Colonic mucosa (tissue), 4 donors: ENCODE data around the gene SULT4A1. TPM values are rescaled to one million over a fixed set of nuclear protein-coding genes. Genes with fewer than 3 reads are reported as not detected.

Experiments
- DNase-seq: peaks from one replicate; pipeline ENCODE4 v3.0.0-alpha.2; 2020
- H3K27ac ChIP-seq: fragments of 200-600 bp; one replicate; pipeline ENCODE4 v1.8.0; 2021
- H3K27me3 ChIP-seq: fragments of 200-600 bp; one replicate; pipeline ENCODE4 v1.8.0; 2021
- H3K36me3 ChIP-seq: fragments of 200-600 bp; one replicate; pipeline ENCODE4 v1.8.0; 2021
- H3K4me1 ChIP-seq: fragments of 200-600 bp; one replicate; pipeline ENCODE4 v1.8.0; 2021; ENCODE audit warnings: mild to moderate bottlenecking
- H3K4me3 ChIP-seq: fragments of 200-600 bp; one replicate; pipeline ENCODE4 v1.8.0; 2021
- H3K9ac ChIP-seq, 2 donors: one replicate each; pipeline ENCODE4 v1.7.0; 2013; ENCODE audit warnings: control low read depth in 2 of 2, low read depth in 2 of 2, low read length in 2 of 2
- H3K9me3 ChIP-seq: fragments of 200-600 bp; one replicate; pipeline ENCODE4 v1.8.0; 2021
- intact Hi-C: fragments of 100-400 bp; cut with DNase I; formaldehyde crosslinking; loops from one replicate; pipeline ENCODE4 v1.14.1; 2022
- total RNA-seq, 2 donors: library from RNA; stranded (reverse); fragmentation: NEBNext Ultra II Directional in 1 of 2; extraction: Animal tissue kit (Norgen Biotek cat#: 25700) in 1 of 2; gene quantifications; one replicate each; pipeline ENCODE4 v1.2.1, GENCODE V29; 2021
- TF ChIP-seq, protein P1 (sequence below): fragments of 200-600 bp; IDR thresholded peaks from one replicate; pipeline ENCODE4 v1.8.0; 2022; ENCODE audit warnings: antibody characterized with exemption, mild to moderate bottlenecking
- donor health status: healthy.
- donor health status: DM: no; HTN: no; CAD: no.
- donor health status: DM: no; HTN: no; CAD: no.

SULT4A1 gene
- total RNA-seq, 2 donors from 2014 or later = 0.10 to 0.82 TPM

DNA sequence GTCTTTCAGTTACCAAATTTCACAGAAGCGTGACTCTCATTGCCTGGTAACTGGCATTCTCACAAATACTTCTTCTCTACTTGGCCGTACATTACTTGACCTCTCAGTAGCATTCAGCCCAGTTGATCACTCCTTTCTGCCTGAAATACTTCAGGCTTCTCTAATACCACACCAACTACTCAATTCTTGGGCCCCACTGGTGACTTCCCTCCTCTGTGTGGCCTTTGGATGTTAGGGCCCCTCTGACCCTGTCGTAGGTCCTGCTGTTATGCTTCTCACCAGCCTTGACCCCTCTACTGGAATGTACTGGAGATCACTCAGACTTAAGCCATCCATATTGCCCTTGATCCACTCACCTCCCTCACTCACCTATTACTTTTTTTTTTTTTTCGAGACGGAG lies 48.0 kb downstream of the SULT4A1 start:
- TF ChIP-seq, protein P1, sequence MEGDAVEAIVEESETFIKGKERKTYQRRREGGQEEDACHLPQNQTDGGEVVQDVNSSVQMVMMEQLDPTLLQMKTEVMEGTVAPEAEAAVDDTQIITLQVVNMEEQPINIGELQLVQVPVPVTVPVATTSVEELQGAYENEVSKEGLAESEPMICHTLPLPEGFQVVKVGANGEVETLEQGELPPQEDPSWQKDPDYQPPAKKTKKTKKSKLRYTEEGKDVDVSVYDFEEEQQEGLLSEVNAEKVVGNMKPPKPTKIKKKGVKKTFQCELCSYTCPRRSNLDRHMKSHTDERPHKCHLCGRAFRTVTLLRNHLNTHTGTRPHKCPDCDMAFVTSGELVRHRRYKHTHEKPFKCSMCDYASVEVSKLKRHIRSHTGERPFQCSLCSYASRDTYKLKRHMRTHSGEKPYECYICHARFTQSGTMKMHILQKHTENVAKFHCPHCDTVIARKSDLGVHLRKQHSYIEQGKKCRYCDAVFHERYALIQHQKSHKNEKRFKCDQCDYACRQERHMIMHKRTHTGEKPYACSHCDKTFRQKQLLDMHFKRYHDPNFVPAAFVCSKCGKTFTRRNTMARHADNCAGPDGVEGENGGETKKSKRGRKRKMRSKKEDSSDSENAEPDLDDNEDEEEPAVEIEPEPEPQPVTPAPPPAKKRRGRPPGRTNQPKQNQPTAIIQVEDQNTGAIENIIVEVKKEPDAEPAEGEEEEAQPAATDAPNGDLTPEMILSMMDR = no peak
- Histone ChIP-seq H3K36me3 (no peaks in the 10 kb centered on the region), H3K9ac (no peak overlapping the region), H3K27me3 (no peaks in the 10 kb centered on the region), H3K4me3 (no peak overlapping the region), H3K27ac (no peak overlapping the region), H3K4me1 (peaks cover 4% of the 10 kb centered on the region), H3K9me3 (no peaks in the 10 kb centered on the region)
- intact Hi-C loops = no loop called here
- DNase-seq = no peak

DNA sequence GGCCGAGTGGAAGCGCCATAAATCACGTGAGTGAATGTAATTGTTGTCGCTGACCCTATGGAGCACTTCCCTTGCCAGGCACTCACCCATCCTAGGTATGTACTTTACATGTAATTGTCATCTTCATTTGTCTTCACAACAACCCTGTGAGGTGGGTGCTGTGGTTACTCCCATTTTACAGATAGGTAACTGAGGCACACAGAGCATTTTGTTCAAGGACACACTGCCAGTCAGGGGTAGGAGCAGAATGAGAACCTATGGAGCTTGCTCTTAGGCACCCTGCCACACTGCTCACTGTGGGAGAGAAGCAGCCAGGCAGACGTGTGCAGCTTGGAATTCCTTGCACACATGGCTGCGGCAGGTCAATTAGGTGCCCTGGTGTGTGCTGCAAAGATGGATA lies 49.4 kb downstream of the SULT4A1 start:
- Histone ChIP-seq H3K4me3 (peak overlapping the region; percentile 99), H3K27ac (no peak overlapping the region), H3K27me3 (no peaks in the 10 kb centered on the region), H3K9ac (peak overlapping the region; percentile 81 to 98), H3K36me3 (no peaks in the 10 kb centered on the region), H3K4me1 (peaks cover 4% of the 10 kb centered on the region), H3K9me3 (no peaks in the 10 kb centered on the region)
- TF ChIP-seq, protein P1 = no peak
- intact Hi-C loops = no loop called here
- DNase-seq = no peak

DNA sequence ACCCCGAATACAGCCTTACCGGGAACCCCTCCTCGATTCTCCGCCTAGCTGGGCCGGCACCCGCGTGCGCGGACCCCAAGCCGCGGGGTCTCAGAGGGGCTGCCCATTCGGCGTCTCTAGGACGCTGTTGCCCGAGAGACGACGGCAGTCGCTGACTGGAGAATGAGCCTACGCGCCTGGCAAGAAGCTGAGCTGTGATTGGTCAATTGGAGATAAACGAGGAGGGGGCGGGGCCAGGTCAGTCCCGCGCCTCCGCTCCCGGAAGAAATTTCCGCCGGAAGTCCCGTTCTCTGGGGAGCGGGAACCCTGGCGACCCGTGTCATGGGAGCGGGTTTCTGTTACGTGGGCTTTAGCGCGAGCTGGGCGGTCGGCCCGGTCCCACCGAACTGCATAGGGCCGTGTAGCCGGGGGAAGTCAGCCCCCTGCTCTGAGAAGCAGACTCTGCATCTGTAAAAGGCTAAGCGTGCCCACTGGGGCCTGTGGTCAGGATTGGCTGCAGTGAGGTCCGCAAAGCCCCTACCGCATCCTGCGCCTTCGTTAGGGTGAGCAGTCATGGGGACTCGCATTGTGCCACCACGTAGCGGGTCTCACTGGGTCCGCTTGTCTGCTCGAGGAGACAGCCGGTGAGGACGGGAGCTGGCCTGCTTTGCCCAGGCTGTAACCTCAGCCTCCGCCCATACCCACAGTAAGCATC lies 50.0 kb downstream of the SULT4A1 start, which contains the start of gene EFCAB6:
Gene EFCAB6 (minus strand): TSS at position 157 of the 694 bp plus-strand sequence. CDS start 29,987 bp downstream, outside the sequence.
- H3K9me3 ChIP-seq = no peaks in the 10 kb centered on the region
- H3K4me3 ChIP-seq = peak within 1 kb of the TSS; percentile 99
- peak within 1 kb of the TSS; percentile 68 for H3K27ac ChIP-seq
- H3K36me3 ChIP-seq = no peaks in the 10 kb centered on the region
- DNase-seq = peak; percentile 95
- H3K4me1 ChIP-seq = peaks cover 4% of the 10 kb centered on the region
- intact Hi-C loops = no loop called here
- H3K27me3 ChIP-seq = no peaks in the 10 kb centered on the region
- H3K9ac ChIP-seq = peak within 1 kb of the TSS; percentile 81 to 98
- TF ChIP-seq, protein P1 = no peak

DNA sequence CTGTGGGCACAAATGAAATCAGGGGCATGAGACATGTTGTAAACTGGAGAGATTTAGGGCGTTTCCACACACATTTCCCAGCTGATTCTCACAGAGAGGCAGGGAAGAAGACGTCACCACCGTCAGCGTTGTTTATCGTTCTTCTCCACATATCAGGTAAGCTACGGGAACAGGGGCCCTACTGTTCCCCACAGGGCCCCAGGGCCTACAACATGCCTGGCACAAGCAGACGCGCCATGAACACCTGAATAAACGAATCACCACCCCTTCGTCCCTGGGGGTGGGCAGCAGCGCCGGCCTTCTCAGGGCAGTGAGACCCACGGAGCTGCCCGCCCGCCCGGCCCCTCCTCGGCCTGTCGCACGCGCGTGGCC lies 50.5 kb downstream of the SULT4A1 start:
- Histone ChIP-seq H3K4me3 (peak overlapping the region; percentile 99), H3K36me3 (no peaks in the 10 kb centered on the region), H3K9ac (peak overlapping the region; percentile 81 to 98), H3K4me1 (peaks cover 4% of the 10 kb centered on the region), H3K27ac (peak overlapping the region; percentile 68), H3K27me3 (no peaks in the 10 kb centered on the region), H3K9me3 (no peaks in the 10 kb centered on the region)
- TF ChIP-seq, protein P1 = no peak
- intact Hi-C loops = no loop called here
- DNase-seq = no peak

DNA sequence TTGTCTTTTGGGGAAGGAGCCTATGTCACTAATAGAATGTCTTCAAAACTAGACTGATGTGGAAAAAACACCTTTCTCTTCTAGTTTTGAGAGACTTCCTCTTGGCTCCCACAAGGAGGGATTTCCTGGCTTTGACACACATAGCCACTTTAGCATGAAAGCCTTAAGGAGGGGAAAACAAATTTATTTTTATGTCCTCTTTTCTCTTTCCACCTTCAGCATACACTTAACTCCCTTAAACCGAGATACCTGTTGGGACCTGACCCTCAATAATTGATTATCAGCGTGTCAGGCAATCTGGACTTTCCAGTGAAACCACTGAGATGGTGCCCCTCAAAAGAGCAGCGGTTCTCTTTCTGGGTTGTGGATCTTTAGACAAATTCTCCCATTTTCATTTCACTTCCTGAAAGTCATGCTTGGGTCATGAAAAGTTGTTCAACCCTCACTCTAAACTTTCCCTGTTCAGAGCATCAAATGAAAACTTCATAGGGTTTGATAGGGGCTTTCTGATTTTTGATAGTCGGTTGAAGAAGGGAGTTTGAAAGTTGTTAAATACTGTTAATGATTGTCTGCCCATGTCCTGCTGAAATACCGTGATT lies 59.3 kb downstream of the SULT4A1 start:
- TF ChIP-seq, protein P1 = no peak
- Histone ChIP-seq H3K4me3 (no peak overlapping the region), H3K27me3 (no peaks in the 10 kb centered on the region), H3K9me3 (no peaks in the 10 kb centered on the region), H3K4me1 (no peaks in the 10 kb centered on the region), H3K27ac (no peak overlapping the region), H3K36me3 (no peaks in the 10 kb centered on the region), H3K9ac (no peak overlapping the region)
- intact Hi-C loops = no loop called here
- no peak for DNase-seq
